Measurements from ENCODE around the gene CYS1. TPM values are rescaled to one million over a fixed set of nuclear protein-coding genes. Genes with fewer than 3 reads are reported as not detected.

Gene CYS1
- total RNA-seq, 1 donor from 2014 or later = under 0.01 TPM

DNA sequence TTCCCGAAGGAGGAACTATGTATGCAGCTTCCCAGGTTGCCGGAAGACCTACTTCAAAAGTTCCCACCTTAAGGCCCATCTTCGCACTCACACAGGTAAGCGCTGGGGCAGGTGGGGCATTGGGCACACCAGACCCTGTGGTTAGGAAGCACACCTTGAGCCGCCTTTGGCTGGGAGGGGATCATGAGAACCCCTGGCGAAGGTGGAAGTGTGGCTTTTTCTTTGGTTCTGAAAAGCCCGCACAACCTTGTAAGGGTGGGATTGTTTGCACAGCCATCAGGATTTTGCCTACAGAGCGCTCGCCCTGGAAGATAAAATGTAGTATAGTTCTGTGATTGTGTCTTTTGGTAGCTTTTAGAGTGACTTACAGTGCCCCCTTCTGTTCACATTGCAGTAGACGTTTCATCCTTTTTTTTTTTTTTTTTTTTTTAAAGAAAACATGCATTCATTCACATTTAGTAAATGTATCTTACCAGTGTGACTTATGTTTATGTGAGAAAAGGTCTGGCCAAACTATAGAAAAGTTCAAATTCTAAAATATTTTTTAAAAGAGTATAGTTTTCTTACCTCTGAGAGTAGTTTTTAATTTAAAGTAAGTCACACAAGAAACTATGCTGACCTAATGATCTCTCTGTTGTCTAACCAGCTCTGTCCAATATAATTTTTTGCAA lies 31.6 kb downstream of the CYS1 start:
- peak; percentile 54 to 71 for DNase-seq (ENCODE audit: low read depth in 2 of 2)

DNA sequence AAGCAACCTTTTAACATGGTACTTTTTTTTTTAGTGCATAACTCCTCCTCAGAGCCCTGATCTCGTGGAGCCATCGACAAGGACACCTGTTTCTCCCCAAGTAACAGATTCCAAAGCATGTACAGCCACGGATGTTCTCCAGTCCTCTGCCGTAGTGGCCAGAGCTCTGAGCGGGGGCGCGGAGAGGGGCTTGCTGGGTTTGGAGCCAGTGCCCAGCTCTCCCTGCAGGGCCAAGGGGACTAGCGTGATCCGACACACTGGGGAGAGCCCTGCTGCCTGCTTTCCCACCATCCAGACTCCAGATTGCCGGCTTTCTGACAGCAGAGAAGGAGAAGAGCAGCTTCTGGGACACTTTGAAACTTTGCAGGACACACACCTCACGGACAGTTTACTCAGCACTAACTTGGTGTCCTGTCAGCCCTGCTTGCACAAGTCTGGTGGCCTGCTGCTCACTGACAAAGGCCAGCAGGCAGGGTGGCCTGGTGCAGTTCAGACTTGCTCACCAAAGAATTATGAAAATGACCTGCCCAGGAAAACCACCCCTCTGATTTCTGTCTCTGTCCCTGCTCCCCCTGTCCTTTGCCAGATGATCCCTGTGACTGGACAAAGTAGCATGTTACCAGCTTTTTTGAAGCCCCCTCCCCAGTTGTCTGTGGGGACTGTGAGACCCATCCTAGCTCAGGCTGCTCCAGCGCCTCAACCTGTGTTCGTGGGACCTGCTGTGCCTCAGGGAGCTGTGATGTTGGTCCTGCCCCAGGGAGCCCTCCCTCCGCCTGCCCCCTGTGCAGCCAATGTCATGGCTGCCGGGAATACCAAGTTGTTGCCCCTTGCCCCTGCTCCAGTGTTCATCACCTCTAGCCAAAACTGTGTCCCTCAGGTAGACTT lies 32.4 kb downstream of the CYS1 start:
- no peak for DNase-seq (ENCODE audit: low read depth in 2 of 2)

DNA sequence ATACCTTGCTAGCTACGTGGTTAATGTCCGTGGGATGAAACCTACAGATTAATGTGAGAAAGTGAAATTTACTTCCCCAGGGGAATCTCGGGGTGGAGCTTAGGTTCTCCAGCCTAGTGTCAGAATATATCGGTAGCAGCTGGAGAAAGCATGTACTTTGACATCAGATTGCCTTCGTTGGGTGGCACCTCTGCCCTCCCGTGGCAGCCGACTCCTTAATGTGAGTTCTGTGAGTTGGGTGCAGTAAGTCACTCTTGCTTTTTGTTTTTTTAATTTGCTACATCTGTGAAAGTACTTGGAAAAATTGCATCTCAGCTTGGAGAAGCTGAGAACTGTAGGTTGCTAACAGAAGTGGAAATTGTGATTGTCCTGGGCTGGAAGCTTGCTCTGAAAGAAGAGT lies 33.3 kb downstream of the CYS1 start:
- no peak for DNase-seq (ENCODE audit: low read depth in 2 of 2)

DNA sequence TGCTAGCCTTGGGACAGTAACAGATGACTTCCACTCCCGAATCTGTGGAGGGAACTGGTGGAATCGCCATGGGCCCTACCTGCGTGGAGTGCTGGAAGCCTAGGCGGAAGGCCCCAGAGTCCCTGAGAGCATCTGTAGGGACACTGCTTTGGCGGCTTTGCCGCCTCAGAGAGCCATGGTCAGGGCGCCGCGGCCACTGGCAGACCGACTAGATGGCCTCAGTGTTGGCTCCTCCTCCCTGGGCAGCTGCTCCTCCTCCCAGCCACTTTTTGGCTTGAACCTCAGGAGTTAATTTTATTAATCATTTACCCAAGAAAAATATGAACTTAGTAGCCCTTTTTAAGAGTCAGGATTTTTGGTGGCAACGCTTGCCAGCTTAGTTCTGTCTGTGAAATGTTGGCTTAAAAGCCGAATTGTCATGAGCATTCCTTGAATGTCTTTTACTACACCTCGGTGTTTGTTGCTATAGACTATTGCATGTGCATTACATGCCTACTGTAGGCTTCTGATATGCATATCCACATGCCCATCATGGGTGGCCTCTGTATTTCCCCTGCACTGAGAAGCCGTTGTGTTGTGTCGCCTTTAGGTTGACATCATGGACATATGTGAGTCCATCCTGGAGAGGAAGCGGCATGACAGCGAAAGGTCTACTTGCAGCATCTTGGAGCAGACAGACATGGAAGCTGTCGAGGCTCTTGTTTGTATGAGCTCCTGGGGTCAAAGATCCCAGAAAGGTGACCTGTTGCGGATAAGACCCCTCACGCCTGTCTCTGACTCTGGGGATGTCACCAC lies 34.5 kb downstream of the CYS1 start:
- no peak for DNase-seq (ENCODE audit: low read depth in 2 of 2)

DNA sequence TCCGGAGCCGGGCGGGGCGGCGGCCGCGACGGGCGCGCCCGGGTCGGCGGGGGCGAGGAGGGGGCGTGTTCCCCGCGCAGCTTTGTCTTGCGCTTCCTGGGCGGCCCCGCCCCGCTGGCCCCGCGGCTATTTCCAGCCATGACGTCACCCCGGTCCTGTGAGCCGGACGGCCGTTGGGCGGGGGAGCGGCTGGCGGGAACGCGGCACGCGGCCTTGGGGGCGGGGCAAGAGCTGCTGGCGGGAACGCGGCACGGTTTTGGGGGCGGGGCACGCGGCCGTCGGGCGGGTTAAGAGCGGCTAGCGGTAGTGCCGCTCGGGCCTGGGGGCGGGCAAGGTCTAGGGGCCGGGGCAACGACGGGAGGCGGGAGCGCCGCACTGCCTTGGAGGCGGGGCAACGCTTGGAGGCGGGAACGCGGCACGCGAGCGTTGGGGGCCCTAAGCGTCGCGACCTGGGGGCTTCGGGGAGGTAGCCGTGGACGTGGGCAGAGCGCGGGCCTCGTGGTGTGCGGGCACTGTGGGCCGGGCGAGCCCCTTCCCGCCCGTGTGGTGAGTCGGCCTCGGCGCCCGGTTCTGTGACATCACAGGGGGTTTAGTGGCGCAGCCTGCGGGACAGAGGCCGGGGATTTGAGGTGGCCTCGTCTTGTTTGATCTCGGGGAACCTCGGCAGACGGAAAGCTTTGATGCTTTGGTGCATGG lies 36.2 kb downstream of the CYS1 start:
- DNase-seq (ENCODE audit: low read depth in 2 of 2) = peak; percentile 82 to 95

DNA sequence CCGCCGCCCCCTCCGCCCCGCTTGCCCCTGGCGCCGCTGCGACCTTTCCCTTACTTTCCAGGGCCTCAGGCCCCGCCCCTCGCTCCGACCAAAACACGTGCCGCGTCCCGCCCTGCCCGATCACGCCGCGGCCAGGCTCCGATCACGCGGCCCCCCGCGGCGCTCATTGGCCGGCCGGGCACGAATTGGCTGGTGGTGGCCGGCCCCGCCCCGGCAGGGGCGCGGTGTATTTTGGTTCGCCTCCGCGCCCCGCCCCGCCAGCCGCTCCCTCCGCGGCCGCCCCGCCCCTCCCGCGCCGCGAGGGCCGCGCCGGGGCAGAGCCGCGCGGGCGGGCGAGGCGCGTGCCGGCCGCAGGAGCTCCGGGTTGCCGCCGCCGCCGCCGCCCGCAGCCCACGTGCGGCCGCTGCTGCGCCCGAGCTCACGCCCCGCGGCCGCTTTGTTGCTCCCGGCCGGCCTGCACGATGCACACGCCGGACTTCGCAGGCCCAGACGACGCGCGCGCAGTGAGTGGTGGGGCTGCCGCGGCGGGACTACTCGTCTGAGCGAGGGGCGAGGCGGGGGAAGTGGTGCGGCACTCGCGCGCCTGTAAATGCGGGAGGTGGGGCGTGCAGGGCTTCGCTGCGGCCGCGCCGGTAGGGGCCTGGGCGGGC lies 36.8 kb downstream of the CYS1 start, which contains the start of gene KLF11:
Gene KLF11, plus strand, starts transcription at position 295 of the 650 bp plus-strand sequence. Its CDS starts 167 bp downstream, at position 462.
- DNase-seq (ENCODE audit: low read depth in 2 of 2) = peak; percentile 77 to 92

DNA sequence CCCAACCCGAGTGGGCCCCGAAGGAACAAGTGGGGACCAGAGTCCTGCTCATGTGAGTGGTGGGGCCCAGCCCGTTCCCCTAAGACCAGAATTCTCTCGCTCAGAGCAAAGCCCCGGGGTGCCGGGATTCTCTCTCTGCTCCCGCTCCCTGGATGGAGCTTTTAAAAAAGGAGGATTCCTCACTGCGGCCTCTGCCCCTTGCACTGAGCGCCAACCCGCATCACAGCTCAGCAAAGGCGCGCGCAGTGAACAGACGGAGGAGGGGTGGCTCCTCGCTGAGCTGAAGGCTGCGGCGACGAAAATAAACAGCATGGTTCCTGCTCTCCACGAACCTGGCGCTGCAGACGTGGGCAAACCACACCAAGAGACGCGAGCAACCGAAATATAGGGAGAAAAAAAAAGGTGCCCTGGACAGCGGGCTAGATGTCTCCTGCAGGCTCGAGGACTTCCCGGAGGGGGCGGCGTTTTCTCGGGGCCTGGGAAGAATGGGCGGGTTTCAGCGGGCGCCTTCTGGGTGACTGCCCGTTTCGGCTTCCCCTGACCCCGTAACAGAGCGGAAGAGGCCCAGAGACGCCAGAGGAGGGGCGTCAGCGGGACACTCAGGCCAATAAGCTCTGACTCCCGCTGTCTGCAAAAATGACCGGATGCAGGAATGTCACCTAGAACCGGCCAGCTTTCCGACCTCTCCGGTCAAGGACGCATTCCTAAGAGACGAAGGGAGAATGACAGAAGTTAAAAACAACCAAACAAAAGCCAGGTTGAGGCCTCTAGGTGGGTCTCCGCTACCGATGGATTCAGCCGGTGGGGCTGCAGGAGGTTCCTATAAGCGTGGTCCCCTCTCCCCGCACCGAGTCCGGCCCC lies 37.7 kb downstream of the CYS1 start:
- peak; percentile 36 to 79 for DNase-seq (ENCODE audit: low read depth in 2 of 2)

DNA sequence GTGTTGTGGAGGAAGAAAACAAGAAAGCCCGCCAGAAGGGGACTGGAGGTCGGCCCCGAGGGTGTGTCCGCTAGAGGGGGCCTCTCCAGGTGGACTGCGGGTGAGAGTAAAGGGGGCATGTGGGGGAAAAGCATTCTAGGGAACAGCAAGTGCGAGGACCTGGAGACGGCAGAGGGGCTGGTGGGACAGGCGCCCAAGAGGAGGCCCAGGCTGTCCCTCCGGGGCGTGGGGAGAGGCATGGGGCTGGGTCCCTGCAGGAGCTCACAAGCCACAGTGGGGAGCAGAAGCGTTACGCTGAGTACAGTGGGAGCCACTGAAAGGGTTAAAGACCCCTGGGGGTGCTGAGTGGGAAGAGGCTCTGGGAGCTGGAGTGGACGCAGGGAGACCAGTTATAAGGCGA lies 38.5 kb downstream of the CYS1 start:
- no peak for DNase-seq (ENCODE audit: low read depth in 2 of 2)

DNA sequence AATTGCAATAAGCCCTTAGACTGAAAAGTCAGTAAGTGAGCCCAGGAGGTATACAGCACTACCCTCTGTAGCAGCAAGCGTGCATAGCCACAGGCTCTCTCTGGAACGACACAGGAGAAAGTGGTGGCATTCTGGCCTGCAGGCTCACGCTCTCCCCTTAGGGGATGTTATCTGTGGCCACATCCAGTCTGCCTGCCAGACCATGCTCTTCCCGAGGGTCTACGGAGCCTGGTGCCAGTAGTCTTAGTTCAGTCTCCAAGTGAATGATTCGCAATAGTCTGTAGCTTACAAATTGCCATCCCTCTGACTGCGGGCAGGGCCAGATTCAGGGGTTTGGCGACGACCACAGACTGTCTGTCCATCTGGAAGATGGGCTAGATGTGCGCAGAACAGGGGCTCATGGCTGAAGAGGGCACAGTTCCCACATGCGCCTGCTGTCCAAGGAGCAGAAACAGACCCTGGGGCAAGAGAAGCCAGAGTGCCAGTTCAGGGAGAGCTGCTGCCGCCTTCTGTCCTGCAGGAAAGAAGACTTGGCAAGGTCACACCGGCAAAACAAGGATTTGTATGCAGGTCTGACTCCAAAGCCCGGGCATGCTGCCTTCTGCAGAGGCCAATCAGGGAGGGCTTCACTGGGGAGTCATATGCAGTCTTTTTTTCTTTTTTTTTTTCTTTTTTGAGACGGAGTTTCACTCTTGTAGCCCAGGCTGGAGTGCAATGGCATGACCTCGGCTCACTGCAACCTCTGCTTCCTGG lies 40.4 kb downstream of the CYS1 start:
- DNase-seq (ENCODE audit: low read depth in 2 of 2) = no peak

DNA sequence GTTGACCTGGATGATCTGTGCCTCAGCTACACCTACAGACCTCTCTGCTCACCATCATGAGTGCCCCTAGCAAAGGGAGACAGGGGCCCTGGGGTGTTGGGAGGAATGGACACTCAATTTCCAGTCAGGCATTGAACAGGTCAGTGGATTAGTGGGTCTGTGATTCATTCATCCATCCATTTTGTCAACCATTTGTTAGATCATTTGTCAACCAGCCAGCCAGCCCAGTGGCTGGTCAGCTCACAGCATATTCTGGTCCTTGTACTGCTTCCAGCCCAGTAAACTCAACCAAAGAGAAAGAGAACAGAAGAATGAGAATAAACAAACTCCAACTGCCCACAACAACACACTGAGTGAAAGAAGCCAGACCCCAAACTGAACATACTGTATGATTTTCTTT lies 41.5 kb downstream of the CYS1 start:
- DNase-seq (ENCODE audit: low read depth in 2 of 2) = no peak

DNA sequence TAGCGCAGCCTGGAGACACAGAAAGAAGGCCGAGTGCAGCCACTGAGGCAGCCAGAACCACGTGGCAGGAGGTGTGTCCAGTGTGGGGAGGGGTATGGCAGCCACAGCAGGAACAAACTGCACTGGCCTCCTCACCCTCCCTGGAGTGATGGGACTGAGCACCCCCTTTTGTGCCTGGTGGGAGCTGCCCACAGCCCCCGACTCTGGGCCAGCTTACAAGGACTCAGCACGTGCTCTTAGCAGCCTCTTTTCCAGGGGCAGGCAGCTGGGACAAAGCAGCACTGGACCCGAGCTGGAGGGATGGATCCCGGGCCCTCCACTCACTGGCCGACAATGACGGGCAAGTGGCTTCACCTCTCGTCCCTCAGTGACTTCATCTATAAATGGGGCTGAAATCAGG lies 42.1 kb downstream of the CYS1 start:
- DNase-seq (ENCODE audit: low read depth in 2 of 2) = no peak

DNA sequence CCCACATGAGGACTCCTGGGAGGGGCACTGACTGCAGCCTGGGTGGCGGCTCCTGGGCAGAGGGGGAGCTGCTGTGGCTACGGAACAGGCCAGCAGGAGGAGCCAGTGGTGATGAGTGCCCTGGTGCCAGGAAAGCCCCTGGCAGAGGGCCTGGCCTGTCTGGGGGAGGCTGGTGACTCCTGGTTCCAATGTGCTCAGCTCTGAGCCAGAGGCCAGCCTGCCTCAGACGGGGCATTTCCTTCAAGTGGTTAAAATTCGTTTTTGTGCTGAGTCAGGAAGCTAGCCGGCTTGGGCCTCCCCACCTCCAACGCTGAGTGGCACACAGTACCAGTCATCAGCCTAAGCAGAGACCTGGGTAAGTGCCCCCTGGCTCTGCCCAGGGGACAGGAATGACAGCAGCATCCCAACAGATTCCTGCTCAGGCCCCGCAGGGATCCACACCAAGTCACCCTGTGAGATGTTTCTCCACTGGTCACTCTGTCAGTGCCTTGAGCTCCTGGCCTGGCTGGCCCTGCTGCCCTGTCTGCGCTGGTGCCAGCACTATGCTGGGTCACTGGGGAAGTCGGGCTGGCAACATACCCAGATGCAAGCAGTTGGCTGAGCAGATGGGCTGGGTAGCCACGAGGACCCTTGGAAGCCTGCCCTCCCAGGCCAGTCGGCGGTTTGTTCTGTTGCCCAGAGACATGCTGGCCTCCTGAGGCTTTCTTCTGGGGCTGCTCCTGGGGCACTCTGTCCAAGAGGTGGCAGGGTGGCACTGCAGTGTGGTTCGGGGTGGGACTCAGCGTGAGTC lies 43.9 kb downstream of the CYS1 start:
- peak; percentile 44 to 84 for DNase-seq (ENCODE audit: low read depth in 2 of 2)

DNA sequence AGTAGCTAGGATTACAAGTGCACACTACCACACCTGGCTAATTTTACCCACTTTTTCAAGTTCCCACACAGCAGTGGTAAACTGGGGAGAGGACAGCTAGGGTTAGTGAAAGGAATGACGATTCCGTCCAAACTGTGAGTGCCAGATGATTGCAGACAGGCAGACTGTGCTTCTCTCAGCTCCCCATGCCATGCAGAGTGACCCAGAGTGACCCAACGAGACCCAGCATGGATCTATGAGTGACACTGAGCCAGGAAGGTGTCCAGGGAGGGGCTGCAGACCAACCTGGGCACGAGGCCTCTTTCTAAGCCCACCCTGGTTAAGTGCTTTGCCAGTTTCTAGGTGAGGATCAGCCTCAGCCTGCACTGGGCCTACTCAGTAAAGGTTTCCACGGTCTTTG lies 44.6 kb downstream of the CYS1 start:
- DNase-seq (ENCODE audit: low read depth in 2 of 2) = no peak

DNA sequence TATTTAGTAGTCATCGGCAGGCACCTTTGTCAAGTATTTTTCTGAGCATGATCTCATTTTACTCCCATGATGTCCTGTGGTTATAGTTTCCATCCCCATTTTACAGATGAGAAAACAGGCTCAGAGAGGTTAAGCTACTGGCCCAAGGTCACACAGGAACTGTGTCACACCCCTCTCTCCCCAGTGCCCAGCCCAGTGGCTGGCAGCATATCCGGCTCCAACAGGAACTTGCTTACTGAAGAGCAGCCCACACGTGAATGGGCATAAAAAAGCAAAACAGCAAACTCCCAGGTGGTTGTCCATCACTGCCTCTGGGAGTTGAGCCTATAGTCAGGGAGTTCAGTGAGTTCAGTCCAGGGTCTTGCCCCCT lies 45.2 kb downstream of the CYS1 start:
- no peak for DNase-seq (ENCODE audit: low read depth in 2 of 2)

DNA sequence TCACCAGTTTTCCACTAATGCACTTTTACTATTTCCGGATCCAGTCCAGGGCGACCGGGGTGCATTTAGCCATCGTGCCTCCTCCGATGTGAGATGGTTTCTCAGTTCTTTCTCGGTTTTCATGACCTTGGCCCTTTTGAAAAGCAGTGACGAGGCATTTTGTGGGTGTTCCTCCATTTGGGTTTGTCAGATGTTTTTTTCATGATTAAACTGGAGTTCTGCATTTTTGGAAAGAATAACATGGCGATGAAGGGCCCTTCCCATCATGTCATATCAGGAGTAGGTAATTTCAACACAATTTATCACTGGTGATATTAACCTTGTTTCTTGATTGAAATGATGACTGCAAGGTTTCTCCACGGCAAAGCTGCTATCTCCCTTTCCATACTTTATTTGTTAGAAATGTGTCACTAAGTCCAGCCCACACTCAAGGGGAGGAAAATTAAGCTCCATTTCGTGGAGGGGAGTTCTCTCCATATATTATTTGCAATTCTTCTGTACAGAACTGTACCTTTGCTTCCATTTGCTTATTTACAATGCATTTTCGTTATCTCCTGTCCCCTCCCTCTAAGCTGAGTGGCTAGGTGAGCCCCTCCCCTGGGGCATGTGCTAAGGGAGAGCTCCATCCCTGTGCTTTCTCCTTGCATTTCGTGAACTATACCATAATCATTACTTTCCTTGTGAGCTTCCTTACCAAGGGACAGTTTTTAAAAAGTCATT lies 45.7 kb downstream of the CYS1 start:
- DNase-seq (ENCODE audit: low read depth in 2 of 2) = no peak

DNA sequence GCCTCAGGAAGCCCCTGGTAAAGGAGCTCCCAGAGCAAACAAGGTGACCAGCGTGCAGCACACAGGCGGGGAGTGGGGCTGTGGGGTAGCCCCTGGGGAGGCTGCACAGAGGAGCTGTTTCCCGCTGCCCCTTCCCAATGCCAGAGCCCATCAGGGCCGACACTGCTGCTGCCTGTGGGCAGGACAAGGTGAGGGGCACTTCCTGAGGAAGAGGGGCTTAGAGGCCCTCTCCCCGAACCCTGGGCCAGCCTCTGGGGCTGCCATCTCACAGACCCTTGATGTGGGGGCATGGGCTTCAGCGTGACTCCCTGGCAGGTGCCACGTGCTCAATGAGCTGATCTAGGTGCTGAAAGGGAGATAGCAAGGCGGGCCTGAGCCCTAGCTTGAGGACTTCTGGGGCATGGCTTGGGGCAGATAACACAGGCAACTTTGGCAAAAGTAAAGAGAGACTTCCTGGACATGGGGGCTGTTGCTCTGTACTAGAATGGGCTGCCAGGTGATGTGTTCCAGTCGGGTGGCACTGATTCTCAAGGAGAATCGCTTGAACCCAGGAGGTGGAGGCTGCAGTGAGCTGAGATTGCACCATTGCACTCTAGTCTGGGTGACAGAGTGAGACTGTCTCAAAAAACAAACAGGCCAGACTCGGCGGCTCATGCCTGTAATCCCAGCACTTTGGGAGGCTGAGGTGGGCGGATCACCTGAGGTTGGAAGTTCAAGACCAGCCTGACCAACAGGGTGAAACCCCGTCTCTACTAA lies 46.8 kb downstream of the CYS1 start:
- DNase-seq (ENCODE audit: low read depth in 2 of 2) = no peak

DNA sequence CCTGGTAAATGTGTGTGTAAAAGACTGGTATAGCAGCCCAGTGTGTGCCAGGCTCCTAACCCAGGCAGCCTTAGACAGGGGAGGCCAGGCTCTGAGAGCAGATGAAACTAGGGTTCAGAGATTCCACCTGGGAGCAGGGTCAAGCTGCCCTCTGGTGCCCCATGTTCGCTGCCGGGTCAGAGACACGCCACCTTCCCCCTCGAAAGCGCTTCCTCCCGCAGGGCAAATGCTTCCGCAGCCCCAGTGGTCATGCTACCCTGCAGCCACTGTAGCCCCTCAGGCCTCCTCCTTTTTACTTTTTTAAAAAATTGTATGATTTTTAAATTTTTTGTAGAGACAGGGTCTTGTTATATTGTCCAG lies 47.5 kb downstream of the CYS1 start:
- DNase-seq (ENCODE audit: low read depth in 2 of 2) = no peak
